T-helper 2 cell treated with Interferon-gamma antibody and Interleukin-4, amounts not matched to agents 5 μg/mL and 100 μg/mL, for 36 hours (primary cell): ENCODE data around the gene SCYGR4.
"Not testable (repeated sequence)": the region's sequence is repeated elsewhere in the genome, so short reads cannot be mapped to it uniquely, and the experiment has no call there.

Experiments
- DNase-seq: peaks from one replicate; pipeline ENCODE4 v3.0.0; 2021; ENCODE audit warnings: low spot score
- H3K27ac Mint-ChIP-seq: one replicate; pipeline ENCODE4 v1.8.0; 2021; ENCODE audit warnings: mild to moderate bottlenecking, mixed read lengths
- H3K27me3 Mint-ChIP-seq: one replicate; pipeline ENCODE4 v1.8.0; 2021; ENCODE audit warnings: low read depth, mixed read lengths
- H3K36me3 Mint-ChIP-seq: one replicate; pipeline ENCODE4 v1.8.0; 2021; ENCODE audit warnings: low read depth, mixed read lengths
- H3K4me1 Mint-ChIP-seq: one replicate; pipeline ENCODE4 v1.8.0; 2021; ENCODE audit warnings: low read depth, mixed read lengths
- H3K4me3 Mint-ChIP-seq: one replicate; pipeline ENCODE4 v1.8.0; 2022; ENCODE audit warnings: mild to moderate bottlenecking, moderate library complexity, mixed read lengths
- H3K9me3 Mint-ChIP-seq: one replicate; pipeline ENCODE4 v1.8.0; 2021; ENCODE audit warnings: mixed read lengths

SCYGR4 gene

DNA sequence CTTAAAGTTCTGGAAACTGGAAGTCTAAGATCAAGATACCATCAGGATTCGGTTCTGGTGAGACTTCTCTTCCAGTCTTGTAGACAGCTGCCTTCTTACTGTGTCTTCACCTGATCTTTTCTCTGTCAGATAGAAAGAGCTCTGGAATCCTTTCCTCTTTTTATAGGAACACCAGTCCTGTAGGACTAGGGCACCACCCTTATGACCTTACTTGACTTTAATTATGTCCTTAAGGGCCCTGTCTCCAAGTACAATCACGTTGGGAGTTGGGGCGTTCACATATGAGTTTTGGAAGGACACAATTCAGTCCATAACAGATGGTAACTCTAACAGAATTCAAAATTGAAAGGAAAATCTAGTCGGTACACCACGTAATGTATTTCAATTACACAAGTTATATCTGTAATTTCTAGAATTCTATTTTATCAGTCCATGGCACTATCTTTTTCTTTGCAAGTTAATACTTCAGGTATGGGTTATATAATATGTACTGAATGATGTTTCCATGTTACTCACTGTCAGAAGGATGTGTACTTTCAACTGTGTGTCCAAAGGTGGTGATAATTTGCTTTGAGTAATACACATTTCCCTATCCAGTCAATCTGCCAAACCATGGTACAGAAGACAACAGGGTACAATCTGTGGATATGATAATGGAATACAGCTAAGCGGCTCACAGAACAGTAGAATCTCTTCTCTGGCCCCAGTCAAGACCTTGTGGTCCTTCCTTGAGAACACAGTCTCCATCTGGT lies 48.1 kb downstream of the SCYGR4 start:
- H3K9me3 Mint-ChIP-seq, result no peaks in the 10 kb centered on the region
- H3K4me1 Mint-ChIP-seq, result no peaks in the 10 kb centered on the region
- H3K4me3 Mint-ChIP-seq, result no peak overlapping the region
- H3K27ac Mint-ChIP-seq, result no peak overlapping the region
- no peaks in the 10 kb centered on the region for H3K36me3 Mint-ChIP-seq
- DNase-seq, result no peak
- no peaks in the 10 kb centered on the region for H3K27me3 Mint-ChIP-seq

DNA sequence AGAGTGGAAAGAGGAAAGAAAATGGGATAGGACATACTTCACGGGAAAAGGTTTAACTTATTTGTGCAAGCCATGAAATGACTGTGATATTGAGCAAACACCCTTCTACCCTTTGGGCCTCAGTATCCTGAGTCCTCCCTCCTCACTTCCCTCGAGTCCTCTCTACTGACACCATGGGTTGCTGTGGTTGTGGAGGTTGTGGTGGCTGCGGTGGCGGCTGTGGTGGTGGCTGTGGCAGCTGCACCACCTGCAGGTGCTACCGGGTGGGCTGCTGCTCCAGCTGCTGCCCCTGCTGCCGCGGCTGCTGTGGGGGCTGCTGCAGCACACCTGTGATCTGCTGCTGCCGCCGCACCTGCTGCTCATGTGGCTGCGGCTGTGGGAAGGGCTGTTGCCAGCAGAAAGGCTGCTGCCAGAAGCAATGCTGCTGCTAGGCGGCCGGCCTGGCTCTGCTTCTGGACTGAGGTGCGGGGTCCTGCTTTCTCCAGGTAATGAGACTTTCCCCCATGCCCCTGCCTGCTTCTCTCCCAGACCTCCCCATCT lies 49.4 kb downstream of the SCYGR4 start, which contains the start of gene SCYGR5:
SCYGR5 (plus strand) TSS at position 174 of the 540 bp plus-strand sequence; CDS start at position 174, 0 bp downstream.
- not testable (repeated sequence) for H3K4me1 Mint-ChIP-seq, DNase-seq, H3K27me3 Mint-ChIP-seq, H3K4me3 Mint-ChIP-seq, H3K36me3 Mint-ChIP-seq, H3K27ac Mint-ChIP-seq, H3K9me3 Mint-ChIP-seq
